ENCODE data around the gene SLC35E1. TPM values are rescaled to one million over a fixed set of nuclear protein-coding genes. Genes with fewer than 3 reads are reported as not detected.

The SLC35E1 gene
- total RNA-seq, 6 donors from 2014 or later = 48.5 to 60.8 (median 53.2) TPM

- whole genome bisulfite sequencing, 2 donors = 92 to 93% methylated on average over 40 to 45 of the region's 45 CpGs
- Histone ChIP-seq H3K4me1 (no peaks in the 10 kb centered on the region), H3K36me3 (peaks cover 55 to 97% (median 80%) of the 10 kb centered on the region in 4 donors), H3K27ac (no peak overlapping the region), H3K27me3 (no peaks in the 10 kb centered on the region), H3K9me3 (no peaks in the 10 kb centered on the region), H3K4me3 (no peak overlapping the region)
- ATAC-seq (ENCODE audit: low FRiP score in 2 of 2) = no peak
- DNase-seq = no peak
- TF ChIP-seq POLR2AphosphoS5 (IDR thresholded peaks at IDR 0.05) = no peak
- no peak for TF ChIP-seq EP300 (IDR thresholded peaks at IDR 0.05)
- no peak for TF ChIP-seq CTCF (IDR thresholded peaks at IDR 0.05)
- TF ChIP-seq POLR2A (IDR thresholded peaks at IDR 0.05) = no peak
These were observed 51.9 kb downstream of the SLC35E1 start for GRCh38 chr19:16520074-16520973.

GRCh38 chr19:16519230-16519687 is 53.0 kb downstream of the SLC35E1 start:
- DNase-seq = no peak
- no peak for ATAC-seq (ENCODE audit: low FRiP score in 2 of 2)
- TF ChIP-seq POLR2A (IDR thresholded peaks at IDR 0.05) = no peak
- TF ChIP-seq EP300 (IDR thresholded peaks at IDR 0.05) = no peak
- TF ChIP-seq CTCF (IDR thresholded peaks at IDR 0.05) = no peak
- no peak for TF ChIP-seq POLR2AphosphoS5 (IDR thresholded peaks at IDR 0.05)
- Histone ChIP-seq H3K9me3 (no peaks in the 10 kb centered on the region), H3K27ac (no peak overlapping the region), H3K4me3 (no peak overlapping the region), H3K4me1 (no peaks in the 10 kb centered on the region), H3K27me3 (no peaks in the 10 kb centered on the region), H3K36me3 (peaks cover 49 to 97% (median 71%) of the 10 kb centered on the region in 4 donors)
- WGBS, 2 donors = 95% methylated on average over 24 of the region's 24 CpGs

- ATAC-seq (ENCODE audit: low FRiP score in 2 of 2) (no peak), DNase-seq (no peak)
- H3K9me3 ChIP-seq = no peaks in the 10 kb centered on the region
- no peak overlapping the region for H3K27ac ChIP-seq
- H3K4me1 ChIP-seq = no peaks in the 10 kb centered on the region
- peaks cover 49 to 93% (median 66%) of the 10 kb centered on the region in 4 donors for H3K36me3 ChIP-seq
- H3K27me3 ChIP-seq = no peaks in the 10 kb centered on the region
- TF ChIP-seq EP300 (IDR thresholded peaks at IDR 0.05) (no peak), CTCF (IDR thresholded peaks at IDR 0.05) (no peak), POLR2A (IDR thresholded peaks at IDR 0.05) (no peak), POLR2AphosphoS5 (IDR thresholded peaks at IDR 0.05) (no peak)
- WGBS, 2 donors = 79 to 89% methylated on average over 33 of the region's 33 CpGs
- no peak overlapping the region for H3K4me3 ChIP-seq
These were observed 53.6 kb downstream of the SLC35E1 start for GRCh38 chr19:16518483-16519229.

GRCh38 chr19:16518061-16518460 is 54.2 kb downstream of the SLC35E1 start:
- H3K27ac ChIP-seq = no peak overlapping the region
- H3K4me1 ChIP-seq = no peaks in the 10 kb centered on the region
- ATAC-seq (ENCODE audit: low FRiP score in 2 of 2) (no peak), DNase-seq (no peak)
- no peak overlapping the region for H3K4me3 ChIP-seq
- TF ChIP-seq POLR2AphosphoS5 (IDR thresholded peaks at IDR 0.05) (no peak), EP300 (IDR thresholded peaks at IDR 0.05) (no peak), CTCF (IDR thresholded peaks at IDR 0.05) (no peak), POLR2A (IDR thresholded peaks at IDR 0.05) (no peak)
- H3K27me3 ChIP-seq = no peaks in the 10 kb centered on the region
- WGBS, 2 donors = 89 to 91% methylated on average over 8 to 14 of the region's 14 CpGs
- H3K9me3 ChIP-seq = no peaks in the 10 kb centered on the region
- H3K36me3 ChIP-seq = peaks cover 46 to 93% (median 63%) of the 10 kb centered on the region in 4 donors
